HG02973 (cell line): ENCODE measurements around the gene VPS26B.
"Not testable (repeated sequence)": the region's sequence is repeated elsewhere in the genome, so short reads cannot be mapped to it uniquely, and the experiment has no call there.

ENCODE experiments used
- ATAC-seq: cut with Tn5 transposase; IDR thresholded peaks from one replicate; pipeline ENCODE4 v1.9.1; 2021; ENCODE audit warnings: moderate library complexity; ENCODE audit not compliant: unreplicated experiment

The VPS26B gene

DNA sequence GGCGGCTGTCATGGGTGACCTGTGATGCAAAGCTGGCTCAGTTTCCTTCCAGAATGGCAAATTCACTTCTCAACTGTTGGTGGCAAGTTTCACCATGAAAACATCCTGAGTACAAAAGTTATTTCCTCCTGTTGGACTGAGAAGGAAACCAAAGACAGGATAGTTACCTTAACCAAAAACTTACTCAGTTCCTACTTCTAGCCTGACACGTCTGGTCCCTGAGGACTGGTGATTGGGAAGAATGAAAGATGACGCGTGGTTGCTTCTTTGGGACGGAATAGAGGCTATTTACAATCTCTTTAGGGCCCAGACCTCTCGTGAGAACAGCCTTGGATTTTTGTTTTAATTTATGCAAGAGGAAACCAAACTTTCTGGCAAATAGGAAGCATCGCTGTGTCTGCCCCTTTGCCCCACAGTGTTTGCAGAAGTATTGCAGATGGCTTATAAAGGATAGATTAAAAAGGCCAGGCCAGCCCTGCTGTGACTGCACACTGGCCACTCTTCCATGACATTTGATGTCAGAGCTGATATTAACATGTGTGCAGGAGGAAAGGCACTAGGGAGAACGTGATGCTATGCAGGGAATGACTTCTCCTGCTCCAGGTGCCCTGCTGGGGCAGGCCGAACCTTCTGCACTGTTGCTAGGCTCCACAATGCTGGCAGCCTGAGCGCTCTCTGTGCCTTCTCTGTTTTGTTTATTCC, 7.6 kb downstream of the VPS26B start:
- no peak for ATAC-seq

DNA sequence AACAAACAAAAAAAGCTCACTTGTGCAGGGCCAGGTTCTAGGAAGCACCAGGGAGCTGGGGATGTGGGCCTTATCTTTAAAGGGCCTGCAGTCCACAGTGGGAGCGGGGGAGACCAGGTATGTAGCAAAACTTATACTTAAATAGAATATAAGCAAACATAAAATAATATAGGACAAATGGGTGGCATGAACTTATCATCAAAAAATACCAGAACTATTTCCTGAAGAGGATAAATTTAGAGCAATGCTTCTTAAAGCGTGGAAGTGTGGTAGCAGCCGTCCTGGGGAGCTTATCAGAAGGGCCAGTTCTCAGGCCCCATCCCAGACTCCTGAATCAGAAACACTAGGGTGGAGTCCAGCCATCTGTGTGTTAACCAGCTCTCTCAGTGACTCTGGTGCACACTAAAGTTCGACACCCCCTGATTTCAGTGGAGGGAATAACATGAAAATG, 9.3 kb downstream of the VPS26B start:
- no peak for ATAC-seq

DNA sequence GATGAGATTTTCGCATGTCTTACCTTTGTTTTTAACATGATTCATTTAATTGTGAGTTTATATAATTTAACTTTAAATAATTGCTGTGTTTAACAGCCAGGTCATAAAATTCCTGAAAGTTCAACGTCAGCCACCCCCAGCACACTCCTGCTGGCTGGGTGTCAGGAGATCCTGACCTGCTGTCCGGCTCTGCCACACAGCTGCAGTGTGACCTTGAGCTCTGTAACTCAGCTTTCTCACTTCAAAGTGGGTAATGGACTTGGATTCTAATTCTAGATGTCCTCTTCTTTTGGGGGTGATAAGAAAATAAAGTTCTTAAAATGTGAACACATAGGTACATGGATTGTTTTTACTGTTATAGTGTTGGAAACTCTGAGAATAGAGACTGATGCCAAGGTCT, 10.9 kb downstream of the VPS26B start:
- ATAC-seq, result no peak

DNA sequence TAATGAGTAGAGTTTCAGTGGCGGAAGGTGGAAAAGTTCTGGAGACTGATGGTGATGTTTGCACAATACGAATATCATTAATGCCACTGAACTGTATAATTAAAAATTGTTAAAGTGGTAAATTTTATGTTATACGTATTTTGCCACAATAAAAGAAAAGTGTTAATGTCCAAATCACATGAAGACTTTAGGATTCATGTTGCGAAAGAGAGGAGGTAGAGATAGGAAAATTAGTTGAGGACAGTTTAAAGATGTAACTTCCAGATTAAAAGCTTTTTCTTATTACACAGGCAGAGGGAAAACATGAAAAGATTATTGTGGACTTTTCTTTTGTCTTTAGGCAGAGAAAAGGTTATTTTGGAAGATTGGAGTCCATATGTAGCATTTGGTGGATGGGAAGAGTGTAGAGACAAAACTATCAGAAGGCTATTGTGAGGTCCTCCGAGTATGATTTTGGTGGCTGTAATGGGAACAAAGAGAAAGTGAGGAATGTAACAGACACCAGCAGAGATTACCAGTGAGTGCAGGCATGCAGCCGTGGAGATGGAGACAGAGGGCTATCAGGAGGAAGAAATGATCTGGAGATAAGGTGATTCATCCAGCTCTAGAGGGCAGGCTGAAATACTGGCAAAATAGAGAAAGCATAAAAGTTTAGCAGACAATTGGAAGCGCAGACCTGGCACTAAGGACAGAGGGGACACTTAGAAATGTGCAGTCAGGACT, 12.5 kb downstream of the VPS26B start:
- ATAC-seq, result no peak

DNA sequence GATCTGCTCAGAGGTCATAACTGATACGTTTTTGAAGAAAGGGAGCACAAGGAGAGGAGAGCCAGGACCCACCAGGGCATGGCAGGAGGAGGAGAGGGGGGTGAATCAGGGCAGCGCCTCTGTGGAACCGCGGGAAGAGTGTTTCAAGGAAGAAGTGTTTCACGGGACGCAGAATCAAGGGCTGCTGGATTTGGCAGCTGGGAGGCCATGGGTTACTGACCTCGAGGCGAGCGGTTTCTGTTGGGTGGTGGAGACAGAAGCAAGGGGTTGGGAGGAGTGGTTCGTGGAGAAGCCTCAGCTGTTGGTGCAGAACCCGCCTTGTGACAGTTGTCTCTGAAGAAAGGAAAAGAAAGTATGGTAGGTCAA, 13.1 kb downstream of the VPS26B start:
- ATAC-seq, result no peak

DNA sequence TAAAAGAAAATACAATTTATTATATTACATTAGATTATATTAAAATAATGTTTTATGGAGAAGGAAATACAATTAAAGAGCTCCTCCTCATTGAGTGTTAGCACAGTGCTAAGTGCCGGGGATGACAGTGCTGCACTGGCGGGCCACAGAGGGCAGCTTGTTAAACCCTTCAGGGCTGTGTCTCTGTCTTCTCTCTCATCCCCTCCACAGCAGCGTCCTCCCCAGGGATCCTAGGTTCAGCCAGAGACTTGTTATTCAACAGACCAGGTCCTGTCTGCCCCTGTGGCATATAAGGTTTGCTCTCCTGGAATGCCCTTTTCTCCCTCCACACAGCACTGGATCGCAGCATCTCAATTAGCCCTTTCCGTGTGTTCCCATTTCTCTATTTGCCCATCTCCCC, 14.5 kb downstream of the VPS26B start:
- no peak for ATAC-seq

DNA sequence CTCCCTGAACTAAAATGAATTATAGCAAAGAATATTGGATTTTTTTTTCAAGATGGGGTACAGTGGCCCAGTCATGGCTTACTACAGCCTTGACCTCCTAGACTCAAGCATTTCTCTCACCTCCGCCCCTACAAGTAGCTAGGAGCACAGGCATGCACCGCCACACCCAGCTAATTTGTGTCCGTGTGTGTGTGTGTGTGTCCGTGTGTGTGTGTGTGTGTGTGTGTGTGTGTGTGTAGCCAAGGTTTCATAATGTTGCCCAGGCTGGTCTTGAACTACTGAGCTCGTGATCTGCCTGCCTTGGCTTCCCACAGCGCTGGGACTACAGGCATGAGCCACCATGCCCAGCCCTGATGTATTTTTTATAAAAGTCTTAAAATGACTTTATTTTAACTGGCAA, 16.1 kb downstream of the VPS26B start:
- no peak for ATAC-seq

DNA sequence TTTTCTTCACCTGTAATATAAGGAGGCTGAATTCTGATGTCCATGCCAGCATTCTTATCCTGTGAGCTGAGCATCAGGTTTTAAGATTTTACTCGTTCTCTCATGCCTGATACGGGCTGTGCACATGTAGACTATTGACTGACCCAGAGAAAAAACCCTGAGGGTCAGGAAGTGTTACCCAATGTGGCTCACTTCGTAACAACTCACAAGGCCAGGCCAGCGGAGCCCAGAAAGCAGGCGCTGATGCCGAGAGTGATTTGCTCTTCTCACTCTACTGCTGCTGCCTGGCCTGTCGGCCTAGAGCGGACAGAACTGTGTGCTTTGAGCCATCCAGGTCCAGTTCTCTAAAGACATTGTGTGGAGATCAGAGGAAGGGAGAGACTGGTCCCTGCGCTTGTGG, 17.9 kb downstream of the VPS26B start:
- ATAC-seq, result no peak

DNA sequence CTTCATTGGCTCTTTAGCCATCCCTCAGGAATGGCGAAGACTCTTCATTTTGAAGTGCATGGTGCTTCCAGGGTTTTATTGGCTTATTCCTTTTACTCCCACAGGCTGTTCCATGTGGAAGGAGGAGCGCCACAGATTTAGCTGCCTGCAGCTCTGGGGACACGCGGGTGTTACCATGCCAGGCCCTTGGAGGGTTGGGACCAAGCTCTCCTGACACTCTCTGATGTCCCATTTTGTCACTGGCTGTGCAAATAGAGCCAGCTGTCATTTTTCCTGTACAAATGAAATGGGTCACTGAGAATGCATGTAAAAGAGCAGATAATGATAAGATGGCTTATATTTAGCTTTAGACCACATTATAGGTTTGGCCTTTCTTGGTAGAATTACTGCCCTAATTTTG, 19.4 kb downstream of the VPS26B start:
- no peak for ATAC-seq

DNA sequence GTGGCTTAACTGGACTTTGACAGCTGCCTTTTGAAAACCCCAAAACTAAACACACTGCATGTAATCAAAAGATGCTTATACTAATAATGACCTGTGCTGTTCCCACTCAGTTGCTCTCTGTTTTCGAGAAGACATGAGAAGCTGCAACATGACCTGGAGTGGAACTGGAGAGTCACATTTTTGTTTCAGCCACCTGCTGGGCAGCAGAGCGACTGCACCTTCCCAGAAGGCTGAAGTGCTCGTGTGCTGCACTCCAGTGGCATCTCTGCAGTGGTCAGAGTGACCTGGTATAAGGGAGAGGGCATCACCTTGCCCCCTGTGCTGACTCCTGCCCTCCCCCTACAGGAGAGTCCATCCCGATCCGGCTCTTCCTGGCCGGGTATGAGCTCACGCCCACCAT, 20.1 kb downstream of the VPS26B start:
- ATAC-seq, result peak; percentile 79

DNA sequence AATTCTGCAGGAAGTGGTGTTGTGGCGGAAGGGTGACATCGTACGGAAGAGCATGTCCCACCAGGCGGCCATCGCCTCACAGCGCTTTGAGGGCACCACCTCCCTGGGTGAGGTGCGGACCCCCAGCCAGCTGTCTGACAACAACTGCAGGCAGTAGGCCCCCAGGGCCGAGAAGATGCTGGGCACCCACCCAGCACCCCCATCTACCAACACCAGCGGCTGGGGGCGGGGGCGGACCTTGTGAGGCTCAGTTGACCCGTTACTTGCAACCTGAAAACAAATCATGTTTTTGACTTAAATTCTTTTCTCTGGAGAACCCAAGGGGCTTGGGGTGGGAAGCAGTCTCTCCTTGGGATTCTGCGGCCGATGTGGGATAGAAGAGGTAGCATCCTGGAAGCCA, 21.0 kb downstream of the VPS26B start:
- no peak for ATAC-seq

DNA sequence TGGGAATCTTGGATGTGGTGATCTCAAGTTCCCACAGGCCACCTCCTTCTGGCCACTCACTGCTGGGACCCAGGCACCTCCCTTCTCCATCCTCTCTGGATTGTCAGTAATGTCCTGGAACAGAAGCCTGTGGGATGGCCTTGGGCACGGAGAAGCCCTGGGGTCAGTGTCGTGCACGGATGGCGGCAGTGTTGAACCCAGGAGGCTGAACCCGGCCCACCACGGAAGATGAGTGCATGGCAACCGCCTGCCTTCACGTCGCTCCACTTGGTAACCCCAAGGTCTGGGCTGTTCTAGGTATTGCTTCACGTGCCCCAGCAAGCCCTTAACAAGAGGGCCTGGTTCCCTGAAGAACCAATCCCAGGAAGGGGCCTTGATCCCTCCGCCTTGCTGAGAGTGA, 21.6 kb downstream of the VPS26B start:
- ATAC-seq, result no peak

DNA sequence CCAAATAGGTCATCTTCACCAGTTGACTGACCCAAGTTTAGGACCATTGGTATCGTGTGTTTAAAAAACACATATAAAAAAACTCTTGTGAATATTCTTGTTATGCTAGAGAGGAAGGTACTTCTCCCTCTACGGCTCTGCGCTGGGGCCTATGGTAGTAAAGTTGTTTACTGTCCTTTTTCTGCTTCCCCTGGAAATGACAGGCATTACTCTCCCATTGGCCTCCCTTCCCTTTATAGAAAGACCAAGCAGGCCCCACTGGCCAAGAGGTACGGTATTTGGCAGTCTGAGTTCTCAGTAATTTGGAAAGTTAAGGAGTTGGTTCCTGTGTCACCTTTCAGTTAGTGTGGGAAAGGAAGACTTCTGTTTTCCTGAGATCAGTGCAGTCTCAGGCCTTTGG, 22.2 kb downstream of the VPS26B start:
- ATAC-seq, result no peak

DNA sequence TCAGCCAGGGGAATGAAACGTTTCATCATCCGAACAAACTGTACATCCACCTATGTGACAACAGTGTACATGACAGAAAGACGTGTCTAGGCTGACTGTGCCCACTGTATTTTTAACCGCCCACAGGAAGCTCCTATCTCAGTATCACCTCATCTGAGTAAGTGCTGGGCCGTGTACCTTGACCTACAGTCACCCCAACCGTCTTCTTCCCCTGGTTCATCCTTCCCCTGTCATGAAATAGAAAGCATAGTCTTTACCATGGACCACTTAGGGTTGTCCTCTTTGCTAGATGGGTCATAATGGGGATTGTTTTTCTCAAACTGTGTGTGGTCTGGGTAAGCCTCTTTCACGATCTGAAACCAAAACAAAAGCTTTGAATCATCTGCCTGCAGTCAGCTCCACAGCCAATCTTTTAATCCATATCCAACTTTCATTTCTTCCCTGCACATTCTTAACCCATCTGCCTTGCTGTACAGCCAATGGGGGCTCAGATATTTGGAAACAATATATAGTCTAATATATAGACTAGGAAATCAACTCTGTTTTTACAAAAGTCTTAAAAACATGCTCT, 24.5 kb downstream of the VPS26B start:
- no peak for ATAC-seq

DNA sequence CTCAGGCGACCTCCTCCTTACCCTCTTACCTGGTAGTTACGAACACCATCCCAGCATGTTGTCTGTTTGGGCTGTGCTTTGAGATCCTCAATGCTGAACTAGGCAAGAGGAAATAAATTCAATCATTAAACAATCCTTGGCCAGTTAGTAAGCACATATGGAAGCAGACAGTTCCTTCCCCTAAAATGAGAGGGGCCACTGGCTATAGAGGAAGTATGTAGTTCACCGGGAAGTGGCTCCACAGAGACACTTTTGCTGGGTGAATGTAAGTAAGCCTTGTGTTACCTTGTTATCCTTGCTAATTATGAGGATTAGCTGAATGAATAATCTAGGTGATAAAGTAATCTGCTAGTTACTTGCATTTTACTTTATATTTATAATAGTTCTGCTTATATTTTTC, 25.8 kb downstream of the VPS26B start:
- ATAC-seq, result no peak

DNA sequence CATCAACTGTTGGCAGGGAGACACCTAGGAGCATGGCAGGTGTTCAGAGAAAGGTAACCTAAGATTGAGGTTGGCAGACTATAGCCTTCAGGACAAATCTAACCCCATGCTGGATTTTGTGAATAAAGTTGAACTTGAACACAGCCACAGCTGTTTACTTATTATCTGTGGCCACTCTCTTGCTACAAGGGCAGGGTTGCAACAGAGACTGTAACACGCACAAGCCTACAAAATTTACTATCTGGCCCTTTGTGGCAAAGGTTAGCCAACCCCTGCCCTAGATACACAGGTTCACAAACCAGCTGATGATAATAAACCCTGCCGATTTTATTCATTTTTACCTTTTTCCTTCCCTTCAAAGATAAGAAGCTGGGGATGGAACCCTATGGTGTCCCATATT, 26.2 kb downstream of the VPS26B start:
- no peak for ATAC-seq

DNA sequence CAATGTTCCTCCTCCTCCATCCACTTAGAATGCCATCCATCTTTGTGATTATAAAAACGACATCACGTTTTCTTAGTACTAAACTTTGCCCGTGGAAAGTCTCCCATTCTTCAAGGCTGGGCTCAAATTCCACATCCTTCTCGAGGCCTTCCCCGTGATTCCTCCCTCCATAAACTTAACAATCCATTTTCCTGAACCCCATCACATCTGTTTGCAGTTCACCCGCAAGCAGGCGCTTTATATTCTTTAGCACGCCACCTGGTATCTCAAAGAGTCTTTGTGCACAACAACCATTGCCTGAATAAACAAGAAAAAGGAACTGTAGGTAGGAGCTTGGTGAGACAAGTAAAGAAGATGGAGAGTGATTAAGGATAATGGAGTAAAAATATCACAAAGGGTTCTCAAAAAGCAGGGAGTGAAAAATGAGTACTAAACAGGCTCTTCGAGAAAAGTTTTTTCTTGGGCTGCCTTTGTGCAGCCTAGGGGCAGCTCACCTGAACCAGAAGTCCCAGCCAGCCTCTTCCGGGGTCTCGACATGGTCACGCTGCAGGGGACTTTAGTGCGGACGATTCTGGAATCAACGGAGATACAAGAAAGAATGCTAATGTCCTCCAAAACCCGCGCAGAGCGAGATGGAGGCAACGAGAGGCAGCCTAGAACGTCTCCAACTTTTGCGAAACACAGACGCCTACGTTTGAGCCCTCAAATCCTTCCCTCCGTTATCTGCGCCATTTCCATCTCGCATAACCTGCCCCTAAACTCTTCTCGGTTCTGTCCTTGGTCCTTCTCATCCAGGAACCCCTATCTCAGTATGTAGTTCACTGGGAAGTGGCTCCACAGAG, 28.1 kb downstream of the VPS26B start:
- ATAC-seq, result peak; percentile 29

DNA sequence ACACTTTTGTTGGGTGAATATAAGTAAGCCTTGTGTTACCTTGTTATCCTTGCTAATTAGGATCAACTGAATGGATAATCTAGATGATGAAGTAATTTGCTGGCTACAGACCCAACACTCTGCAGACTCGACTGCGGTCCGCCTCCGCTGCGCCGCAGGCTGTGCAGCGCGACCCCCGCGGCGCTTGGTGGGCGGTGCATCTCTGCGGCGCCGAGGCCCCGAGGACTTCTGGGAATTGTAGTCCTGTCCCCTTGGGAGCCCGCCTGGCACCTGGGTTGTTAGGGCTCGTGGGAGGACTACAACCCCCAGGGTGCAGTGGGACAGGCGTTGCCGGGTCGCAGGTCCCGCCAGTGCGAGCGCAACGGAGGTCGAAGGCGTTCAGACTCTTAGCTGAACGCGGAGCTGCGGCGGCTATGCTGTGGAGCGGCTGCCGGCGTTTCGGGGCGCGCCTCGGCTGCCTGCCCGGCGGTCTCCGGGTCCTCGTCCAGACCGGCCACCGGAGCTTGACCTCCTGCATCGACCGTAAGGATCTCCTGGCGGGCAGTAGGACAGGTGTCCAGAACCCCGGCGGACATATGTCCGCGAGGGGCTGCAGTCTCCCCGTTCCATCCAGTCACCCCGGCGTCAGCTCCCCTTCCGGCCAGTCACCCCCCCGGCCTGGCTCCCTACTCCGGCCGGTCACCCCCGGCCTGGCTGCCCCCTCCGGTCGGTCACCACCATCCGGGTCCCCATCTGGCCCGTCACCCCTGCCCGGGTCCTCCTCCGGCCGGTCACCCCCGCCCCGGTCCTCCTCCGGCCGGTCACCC, 28.9 kb downstream of the VPS26B start, which contains the start of the genes ACAD8 and THYN1:
Gene ACAD8, plus strand, starts transcription at position 381 of the 806 bp plus-strand sequence. Its CDS starts 33 bp downstream, at position 414.
Gene THYN1, minus strand, starts transcription at position 165 of the 806 bp plus-strand sequence. CDS start 470 bp downstream, outside the sequence.
- ATAC-seq, result peak; percentile 98

DNA sequence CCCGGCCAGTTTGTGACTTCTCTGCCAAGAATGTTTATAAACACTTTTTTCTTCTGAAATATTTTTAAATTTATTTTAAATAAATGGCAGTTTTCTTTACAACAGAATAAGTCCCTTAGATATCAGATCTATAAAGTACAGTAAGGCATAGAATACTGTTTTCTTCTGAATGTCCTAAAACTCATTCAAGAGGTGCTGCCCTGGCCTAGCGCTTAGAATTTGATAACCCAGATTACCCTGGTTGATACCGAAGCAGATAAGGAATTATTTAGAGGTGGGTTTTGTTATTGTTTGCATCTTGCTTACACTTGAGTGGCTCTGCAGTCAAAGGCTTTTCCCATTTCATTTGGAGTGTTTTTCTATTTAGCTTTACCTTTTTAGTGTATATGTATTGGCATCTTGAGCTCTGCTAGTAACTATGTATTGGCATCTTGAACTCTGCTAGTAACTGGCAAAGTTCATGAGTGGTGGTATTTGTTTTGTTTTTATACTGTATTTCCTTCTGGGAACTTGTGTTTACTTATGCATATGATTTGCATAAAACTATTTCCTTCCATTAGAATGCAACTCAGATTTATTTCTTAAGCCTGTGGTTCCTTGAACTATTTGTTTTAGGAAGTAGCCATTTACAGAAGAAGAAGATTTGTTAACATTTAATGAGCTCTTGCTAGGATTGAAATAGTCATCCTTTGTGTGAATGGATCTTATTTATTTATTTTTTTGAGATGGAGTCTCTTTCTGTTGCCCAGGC, 30.1 kb downstream of the VPS26B start:
- ATAC-seq, result no peak

DNA sequence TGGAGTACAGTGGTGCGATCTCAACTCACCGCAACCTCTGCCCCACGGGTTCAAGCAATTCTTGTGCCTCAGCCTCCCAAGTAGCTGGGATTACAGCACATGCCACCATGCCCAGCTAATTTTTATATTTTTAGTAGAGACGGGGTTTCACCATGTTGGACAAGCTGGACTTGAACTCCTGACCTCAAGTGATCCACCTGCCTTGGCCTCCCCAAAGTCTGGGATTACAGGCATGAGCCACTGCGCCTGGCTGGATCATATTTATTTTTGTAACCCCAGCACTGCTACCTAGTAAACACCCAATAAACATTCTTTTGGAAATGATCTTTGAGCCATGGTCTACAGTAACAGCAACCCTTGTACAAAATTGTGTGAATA, 30.7 kb downstream of the VPS26B start:
- not testable (repeated sequence) for ATAC-seq
